IPS-11a (cell line): ENCODE results near the gene FAM53C.
"Not testable (repeated sequence)": the region's sequence is repeated elsewhere in the genome, so short reads cannot be mapped to it uniquely, and the experiment has no call there.

Experiments used
- H3K4me3 ChIP-seq: one replicate; pipeline ENCODE4 v1.5.1; 2013; ENCODE audit warnings: low read depth, low read length, control low read depth

The FAM53C gene

DNA sequence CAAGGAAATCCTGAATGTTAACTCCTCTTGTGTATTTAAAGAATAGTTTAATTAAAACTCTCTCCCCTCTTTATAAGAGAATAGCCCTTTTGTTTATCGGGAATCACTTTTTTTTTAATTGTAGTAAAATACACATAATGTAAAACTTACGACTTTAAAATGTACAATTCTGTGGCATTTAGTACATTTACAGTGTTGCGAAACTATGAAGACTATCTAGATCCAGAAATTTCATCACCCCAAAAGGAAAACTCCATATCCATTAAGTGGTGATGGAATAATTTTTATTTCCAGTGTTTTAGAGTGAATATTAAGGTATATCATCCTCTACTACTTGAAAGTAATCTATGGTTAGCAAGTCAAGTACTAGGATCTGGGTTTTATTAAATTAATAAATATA lies 51.3 kb downstream of the FAM53C start:
- H3K4me3 ChIP-seq: no peak overlapping the region

GRCh38 chr5:138389911-138390310 lies 51.8 kb downstream of the FAM53C start:
- H3K4me3 ChIP-seq: not testable (repeated sequence)

GRCh38 chr5:138391859-138392386 lies 53.9 kb downstream of the FAM53C start:
- no peak overlapping the region for H3K4me3 ChIP-seq
